ENCODE data around the gene MAP3K10.

Gene MAP3K10

GRCh38 chr19:40262422-40262821 is 71.2 kb downstream of the MAP3K10 start:
- no peak overlapping the region for H3K4me3 Mint-ChIP-seq
- no peak overlapping the region for H3K27ac Mint-ChIP-seq
- H3K9me3 Mint-ChIP-seq, result no peaks in the 10 kb centered on the region
- peaks cover 22% of the 10 kb centered on the region for H3K36me3 Mint-ChIP-seq
- H3K4me1 Mint-ChIP-seq, result peaks cover 36% of the 10 kb centered on the region
- H3K27me3 Mint-ChIP-seq, result no peaks in the 10 kb centered on the region

GRCh38 chr19:40263440-40264313 is 72.5 kb downstream of the MAP3K10 start:
- no peaks in the 10 kb centered on the region for H3K9me3 Mint-ChIP-seq
- no peak overlapping the region for H3K4me3 Mint-ChIP-seq
- H3K4me1 Mint-ChIP-seq, result peaks cover 37% of the 10 kb centered on the region
- no peak overlapping the region for H3K27ac Mint-ChIP-seq
- no peaks in the 10 kb centered on the region for H3K27me3 Mint-ChIP-seq
- H3K36me3 Mint-ChIP-seq, result peaks cover 19% of the 10 kb centered on the region

GRCh38 chr19:40264314-40265054 is 73.3 kb downstream of the MAP3K10 start:
- no peaks in the 10 kb centered on the region for H3K27me3 Mint-ChIP-seq
- H3K36me3 Mint-ChIP-seq, result peaks cover 18% of the 10 kb centered on the region

More at GRCh38 chr19:40264314-40265054, 73.3 kb downstream of the MAP3K10 start:
- Mint-ChIP-seq H3K4me3 (no peak overlapping the region), H3K4me1 (peaks cover 35% of the 10 kb centered on the region), H3K27ac (no peak overlapping the region), H3K9me3 (no peaks in the 10 kb centered on the region)
